ENCODE results near the gene HCN2.

- TF ChIP-seq CTCF (IDR thresholded peaks at IDR 0.05; ENCODE audit: insufficient read depth, low read depth, low read length): no peak
- TF ChIP-seq EZH2 (IDR thresholded peaks at IDR 0.05; ENCODE audit: insufficient read depth, low read length): no peak
Measured at GRCh38 chr19:648305-648704, 58.6 kb downstream of the HCN2 start.
